NK-92 (cell line): Measurements from ENCODE around the gene GABRQ.
"Not testable (repeated sequence)": the region's sequence is repeated elsewhere in the genome, so short reads cannot be mapped to it uniquely, and the experiment has no call there.

Experiments
- DNase-seq: peaks from one replicate; lab custom pipeline; 2025; ENCODE audit not compliant: unreplicated experiment; lab: John Stamatoyannopoulos, UW

Gene GABRQ

GRCh38 chrX:152656890-152657289, 19.2 kb downstream of the GABRQ start:
- DNase-seq: no peak

GRCh38 chrX:152658302-152658701, 20.6 kb downstream of the GABRQ start:
- no peak for DNase-seq

- DNase-seq: no peak
Observed at GRCh38 chrX:152663086-152663485, 25.4 kb downstream of the GABRQ start.

GRCh38 chrX:152674135-152674534, 36.4 kb downstream of the GABRQ start:
- DNase-seq: no peak

GRCh38 chrX:152674652-152675051, 37.0 kb downstream of the GABRQ start:
- DNase-seq: not testable (repeated sequence)

GRCh38 chrX:152681012-152681411, 43.3 kb downstream of the GABRQ start:
- DNase-seq: not testable (repeated sequence)

- DNase-seq: not testable (repeated sequence)
Observed at GRCh38 chrX:152697952-152698931, 60.5 kb downstream of the GABRQ start, which contains the start of gene MAGEA3. TSS of gene MAGEA3 (plus strand) at chrX:152698794. CDS start at chrX:152700833, 2,039 bp downstream.

- not testable (repeated sequence) for DNase-seq
Observed at GRCh38 chrX:152700390-152700789, 62.7 kb downstream of the GABRQ start.

GRCh38 chrX:152706500-152706899, 68.8 kb downstream of the GABRQ start:
- not testable (repeated sequence) for DNase-seq
